Embryonic facial prominence (tissue), 1 donor: ENCODE data around the gene PCLO.
"Not testable (repeated sequence)": the region's sequence is repeated elsewhere in the genome, so short reads cannot be mapped to it uniquely, and the experiment has no call there.

Experiments
- DNase-seq: peaks from one replicate; pipeline ENCODE4 v3.0.0-alpha.2; 2016; ENCODE audit errors: extremely low spot score

The PCLO gene

DNA sequence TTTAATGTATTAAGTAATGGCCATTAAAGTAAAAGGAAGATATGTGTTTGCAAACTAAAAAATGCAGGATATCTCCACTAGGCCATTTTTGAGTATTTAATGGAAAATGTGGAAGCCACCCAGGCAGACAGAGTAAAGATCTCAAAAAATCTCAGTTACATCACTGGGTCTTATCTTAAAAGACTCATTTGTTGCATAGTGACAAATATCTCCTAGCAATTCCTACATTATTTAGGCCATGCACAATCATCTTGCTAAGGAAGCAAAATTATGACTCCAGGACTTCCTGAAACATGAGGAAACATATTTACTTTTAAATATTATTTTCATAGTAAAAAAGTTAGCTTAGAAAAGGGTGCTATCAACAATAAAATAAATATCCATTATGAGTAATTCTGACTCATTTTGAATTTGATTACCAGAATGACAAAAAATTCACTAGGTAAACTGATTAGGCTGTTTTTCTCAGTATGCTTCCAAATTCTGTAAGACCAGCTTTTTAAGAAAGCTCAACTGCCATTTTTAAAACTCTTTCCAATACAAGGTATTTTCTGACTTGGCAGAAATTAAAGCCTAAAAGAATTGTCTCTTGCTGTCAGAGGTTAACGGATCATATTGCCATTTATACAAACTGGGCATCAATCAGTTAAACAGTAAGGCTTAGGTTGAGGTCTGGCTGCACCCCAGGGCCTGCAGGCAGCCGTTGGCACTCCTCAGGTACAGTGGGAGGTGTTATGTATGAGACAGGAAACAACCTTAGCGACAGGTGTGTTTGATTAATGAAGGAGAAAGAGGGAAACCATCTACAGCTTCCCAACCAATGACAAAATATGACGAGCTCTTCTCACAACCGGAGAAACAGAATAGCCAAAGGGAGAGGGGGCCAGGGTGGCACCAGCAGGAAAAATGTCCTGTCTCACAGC, 31.8 kb downstream of the PCLO start:
- no peak for DNase-seq

DNA sequence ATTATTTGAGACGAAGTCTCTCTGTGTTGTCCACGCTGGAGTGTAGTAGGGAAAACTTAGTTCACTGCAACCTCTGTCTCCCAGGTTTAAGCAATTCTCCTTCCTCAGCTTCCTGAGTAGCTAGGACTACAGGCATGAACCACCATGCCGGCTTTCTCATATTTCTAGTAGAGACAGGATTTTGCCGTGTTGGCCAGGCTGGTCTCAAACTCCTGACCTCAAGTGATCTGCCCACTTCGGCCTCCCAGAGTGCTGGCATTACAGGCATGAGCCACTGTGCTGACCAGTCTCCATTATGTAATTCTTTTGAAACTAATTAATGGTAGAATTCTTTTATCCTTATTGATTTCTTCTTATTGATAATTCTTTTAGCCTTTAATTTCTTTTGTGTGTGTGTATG, 32.5 kb downstream of the PCLO start:
- no peak for DNase-seq

DNA sequence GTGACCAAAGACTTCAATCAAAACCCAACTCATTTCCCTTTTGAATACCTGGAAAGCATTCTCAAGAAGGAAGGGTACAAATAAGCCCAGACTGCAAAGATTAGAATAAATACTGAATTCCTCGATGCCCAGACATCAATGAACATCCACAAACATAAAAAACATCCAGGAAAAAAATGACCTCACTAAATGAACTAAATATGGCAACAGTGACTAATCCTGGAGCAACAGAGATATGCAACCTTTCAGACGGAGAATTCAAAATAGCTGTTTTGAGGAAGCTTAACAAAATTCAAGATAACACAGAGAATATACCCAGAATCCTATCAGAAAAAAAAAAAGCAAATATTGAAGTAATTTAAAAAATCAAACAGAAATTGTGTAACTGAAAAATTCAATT, 43.2 kb downstream of the PCLO start:
- DNase-seq, result no peak

DNA sequence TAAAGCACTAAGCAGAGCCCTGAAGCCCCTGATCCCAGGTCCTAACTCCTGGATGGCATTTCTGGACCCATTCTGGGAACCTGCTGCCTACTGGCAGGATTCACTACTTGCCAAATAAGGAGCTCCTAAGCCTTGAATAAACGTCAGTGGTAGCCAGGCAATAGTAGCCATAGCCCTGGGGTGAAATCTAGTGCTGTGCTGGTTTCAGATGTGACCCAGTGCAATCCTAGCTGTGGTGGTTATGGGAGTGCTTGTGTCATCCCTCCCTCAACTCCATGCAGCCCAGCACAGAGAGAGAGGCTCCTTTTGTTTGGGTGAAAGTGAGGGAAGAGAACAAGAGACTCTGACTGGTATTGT, 43.7 kb downstream of the PCLO start:
- DNase-seq, result no peak

DNA sequence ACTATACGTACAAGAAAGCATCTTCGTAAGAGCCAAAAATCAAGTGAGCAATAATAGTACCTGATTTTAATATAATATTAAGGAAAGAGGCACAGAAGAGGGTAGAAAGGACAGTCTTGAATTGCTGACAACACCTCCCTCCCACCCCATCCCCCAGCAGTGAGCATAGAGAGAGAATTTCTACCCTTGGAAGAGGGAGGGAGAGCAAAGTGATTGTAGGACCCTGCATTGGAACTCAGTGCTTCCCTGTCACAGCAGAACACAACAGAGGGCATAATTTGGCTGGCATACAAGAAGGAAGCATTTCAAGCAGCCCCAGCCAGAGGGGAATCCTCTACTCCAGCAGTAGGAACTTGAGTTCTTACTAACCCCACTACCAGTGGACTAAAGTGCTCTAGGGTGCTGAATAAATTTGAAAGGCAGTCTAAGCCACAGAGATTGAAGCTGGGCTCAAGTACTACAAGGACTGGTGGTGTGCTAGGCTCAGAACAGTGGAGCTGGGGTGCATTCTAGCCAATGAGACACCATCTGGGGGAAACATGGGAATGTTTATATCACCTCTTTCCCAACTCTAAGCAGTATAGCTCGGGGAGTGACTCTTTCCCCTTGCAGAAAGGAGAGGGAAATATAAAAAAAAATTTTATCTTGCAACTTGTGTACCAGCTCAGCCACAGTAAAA, 44.2 kb downstream of the PCLO start:
- no peak for DNase-seq

DNA sequence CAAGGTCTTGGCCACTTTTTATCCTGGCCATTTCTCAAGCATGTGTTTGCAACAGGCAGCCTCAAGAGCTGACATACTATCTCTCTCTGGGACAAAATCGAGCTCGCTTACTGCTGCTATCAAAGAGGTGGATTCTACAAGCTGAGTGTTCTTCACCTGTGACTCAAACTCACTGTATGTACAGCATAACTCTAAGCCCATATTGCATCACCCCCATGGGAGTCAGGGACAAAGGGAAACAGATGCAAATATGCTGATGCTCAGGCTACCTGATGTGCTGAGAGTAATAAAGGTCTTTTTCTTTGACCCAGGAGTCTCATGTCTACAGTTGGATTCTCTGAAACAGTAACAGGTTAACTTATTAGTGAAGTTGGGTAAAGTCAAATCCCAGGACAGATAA, 45.2 kb downstream of the PCLO start:
- DNase-seq, result no peak

DNA sequence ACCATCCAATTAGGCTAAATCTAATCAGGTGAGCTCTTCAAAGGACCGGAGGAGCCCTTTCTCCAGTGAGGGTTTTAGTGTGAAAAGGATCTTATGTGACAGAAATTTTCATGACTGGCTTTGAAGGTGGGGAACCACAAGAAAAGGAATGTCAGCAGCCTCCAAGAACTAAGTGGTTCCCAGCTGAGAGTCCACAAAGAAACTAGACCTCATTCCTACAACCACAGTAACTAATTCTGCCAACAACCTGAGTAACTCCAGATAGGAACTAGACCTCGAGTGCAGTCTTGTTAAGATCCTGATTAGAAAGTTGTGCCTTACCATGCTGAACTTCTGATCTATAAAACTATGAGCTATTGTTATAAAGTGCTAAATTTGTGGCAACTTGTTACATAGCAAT, 51.3 kb downstream of the PCLO start:
- DNase-seq, result no peak

DNA sequence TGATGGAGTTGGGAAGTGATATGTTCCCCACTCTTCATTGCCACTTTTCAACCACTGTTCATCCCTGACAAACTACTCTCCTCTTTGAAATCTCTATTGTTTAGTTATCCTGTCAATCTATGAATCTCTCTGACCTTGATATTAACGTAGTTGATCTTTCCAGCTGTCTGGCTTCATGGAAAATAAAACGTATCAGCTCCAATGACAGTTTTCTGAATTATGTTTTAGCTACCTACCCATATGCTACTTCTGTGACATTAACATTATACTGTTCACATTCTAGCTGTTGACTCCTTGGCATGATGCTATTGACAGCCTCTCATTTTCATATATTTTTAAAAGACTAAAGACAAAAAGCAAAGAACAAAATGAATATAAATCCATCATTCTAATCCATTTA, 53.3 kb downstream of the PCLO start:
- DNase-seq, result no peak

DNA sequence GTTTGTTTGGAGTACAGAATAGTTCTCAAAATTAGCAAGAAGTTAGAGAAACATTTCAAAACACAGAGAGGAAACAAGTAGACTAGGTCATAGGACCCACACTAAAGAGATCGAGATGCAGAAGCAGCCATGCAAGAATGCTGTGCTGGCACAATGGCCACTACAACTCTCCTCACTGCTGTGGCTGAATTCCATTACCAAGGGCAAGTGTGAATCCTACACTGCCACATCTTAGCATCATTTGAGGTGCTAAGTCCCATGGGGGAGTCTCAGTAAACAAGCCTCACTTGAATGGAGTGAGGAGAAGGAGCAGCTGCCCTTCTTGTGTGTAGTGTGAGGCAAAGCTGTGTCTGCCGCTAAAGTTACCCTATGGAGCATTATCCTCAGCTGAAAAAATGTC, 56.7 kb downstream of the PCLO start:
- no peak for DNase-seq

DNA sequence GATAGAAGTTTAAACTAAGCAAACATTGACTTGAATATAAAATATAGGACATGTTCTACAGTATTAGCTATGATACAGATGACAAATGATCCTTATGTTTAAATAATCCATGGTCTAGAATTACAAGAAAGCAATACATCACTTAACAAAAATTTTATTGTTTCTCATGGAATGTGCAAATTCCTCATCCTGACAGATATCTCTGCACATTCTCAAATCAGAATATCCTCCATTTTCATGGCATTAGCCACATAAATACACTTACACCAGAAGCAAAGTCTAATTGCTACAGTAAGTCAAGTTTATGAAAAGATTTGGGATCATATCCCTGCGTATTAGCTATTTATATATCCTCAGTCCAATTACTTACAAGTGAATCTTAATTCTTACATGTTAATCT, 57.6 kb downstream of the PCLO start:
- DNase-seq, result no peak

DNA sequence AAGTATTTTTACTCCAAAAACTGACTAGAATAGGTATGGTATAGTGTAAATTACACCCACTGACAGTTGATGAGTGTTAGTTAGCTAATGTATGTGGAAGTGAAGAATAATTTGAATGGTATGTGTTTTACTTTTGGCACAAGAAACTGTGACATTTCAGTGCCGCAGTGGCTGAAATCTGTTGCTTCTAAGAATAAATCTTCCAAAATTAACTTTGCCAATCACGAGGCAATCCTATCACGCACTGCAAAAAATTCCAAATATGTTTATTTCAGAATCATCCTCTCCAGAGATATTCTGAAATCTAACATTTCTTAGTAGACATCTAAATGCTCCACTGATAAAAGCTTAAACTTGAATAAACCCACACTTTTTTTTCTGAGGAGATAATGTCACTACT, 61.2 kb downstream of the PCLO start:
- DNase-seq, result no peak

DNA sequence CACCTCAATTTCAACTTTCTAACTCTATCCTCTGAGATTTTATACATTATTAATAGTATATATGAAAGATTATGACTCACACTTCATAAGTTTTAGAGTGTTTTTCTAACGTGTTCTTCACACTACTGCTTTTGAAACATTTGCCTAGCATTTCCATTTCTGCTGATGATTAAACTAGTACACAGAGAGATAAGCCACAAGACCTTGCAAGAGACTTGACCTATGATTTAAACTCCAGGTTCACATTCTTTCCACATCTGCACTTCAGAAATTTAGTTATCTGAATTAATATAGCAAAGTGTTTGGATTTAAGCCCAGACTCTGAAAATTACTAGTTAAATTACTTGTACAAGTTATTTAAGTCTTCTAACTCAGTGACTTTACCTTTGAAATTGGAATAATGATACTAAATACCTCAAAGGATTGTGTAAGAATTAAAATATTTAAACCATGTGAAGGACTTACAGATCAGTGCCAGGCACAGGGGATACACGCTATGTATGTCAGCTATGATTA, 66.6 kb downstream of the PCLO start:
- DNase-seq, result no peak

DNA sequence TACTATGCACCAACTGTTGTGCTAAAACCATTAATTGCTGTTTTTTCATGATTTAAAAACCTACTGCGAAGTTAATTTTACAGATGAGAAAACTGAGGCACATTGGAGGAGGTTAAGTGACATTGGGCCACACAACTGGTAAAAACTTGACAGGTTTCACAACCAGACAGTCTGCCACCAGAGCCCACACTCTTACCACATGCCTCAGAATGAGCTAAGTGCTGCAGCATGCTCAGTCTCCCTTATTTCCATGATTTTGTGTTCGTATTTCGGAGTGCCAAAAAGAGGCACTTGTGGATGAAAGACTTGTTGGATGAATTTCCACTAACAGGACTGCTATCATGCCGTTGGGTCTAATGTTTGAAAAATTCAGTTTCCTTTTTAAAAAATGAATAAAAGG, 77.4 kb downstream of the PCLO start:
- no peak for DNase-seq

DNA sequence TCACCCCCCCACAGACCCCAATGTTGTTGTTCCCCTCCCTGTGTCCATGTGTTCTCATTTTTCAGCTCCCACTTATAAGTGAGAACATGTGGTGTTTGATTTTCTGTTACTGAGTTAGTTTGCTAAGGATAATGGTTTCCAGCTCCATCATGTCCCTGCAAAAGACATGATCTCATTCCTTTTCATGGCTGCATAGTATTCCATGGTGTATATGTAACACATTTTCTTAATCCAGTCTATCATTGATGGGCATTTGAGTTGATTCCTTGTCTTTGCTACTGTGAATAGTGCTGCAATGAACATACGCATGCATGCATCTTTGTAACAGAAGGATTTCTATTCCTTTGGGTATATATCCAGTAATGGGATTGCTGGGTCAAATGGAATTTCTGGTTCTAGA, 82.8 kb downstream of the PCLO start:
- not testable (repeated sequence) for DNase-seq

DNA sequence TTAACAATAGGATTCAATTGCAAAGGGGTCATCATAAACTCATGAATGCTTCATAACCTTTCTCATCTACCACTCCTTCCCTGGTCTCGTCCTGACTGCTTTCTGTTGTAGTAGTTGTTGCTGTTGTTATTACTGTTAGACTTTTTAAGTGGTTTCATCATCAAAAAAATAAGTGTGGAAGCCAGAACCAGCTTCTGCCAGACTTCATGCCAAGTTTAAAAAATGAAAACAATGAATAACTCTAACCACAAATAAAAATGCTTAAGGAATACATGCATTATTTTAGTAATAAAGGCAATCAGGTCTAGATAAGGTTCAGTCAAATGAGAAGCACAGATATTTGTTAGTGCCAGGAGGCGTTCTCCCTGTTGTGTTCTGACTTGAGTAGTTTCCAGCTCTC, 85.4 kb downstream of the PCLO start:
- no peak for DNase-seq

DNA sequence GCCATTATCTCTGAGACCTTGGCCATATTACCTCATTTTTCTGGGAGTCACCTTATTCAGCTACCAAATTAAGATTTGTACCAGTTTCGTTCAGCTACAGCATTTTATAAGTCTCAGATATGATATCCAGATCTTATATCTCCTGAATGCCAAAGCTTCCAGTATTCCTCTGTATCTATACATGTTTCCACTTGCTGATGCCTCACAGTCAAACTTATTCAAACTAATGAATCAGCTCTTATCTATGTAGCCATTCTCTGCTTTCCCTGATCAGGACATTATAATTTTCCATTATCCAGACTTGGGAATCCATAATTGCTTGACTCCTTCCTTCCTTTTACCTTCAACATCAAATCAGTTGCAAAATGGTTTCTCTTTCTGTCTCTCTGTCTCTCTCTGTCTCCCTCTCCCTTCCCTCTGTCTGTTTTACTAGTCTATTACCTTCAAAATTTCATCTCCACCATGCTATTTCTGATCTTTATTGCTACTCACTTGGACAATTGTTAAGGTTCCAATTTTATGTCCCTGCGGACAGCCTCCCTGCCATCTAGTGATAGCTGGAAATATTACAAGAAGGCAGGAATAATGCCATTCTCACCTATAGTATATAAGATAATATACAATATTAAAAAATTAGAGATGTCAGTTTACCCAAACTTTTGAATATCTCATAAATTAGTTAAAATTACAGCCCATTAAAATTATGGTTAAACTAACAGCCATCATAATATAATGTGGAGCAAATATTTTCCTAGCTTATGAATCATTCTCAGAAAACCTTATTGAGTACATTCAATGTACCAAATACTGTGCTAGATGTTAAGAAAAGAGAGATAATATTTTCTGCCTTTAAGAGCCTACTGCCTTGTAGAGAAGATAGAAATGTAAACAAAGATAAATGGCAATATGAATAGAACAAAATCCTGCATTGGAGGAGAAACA, 89.8 kb downstream of the PCLO start:
- DNase-seq, result no peak

DNA sequence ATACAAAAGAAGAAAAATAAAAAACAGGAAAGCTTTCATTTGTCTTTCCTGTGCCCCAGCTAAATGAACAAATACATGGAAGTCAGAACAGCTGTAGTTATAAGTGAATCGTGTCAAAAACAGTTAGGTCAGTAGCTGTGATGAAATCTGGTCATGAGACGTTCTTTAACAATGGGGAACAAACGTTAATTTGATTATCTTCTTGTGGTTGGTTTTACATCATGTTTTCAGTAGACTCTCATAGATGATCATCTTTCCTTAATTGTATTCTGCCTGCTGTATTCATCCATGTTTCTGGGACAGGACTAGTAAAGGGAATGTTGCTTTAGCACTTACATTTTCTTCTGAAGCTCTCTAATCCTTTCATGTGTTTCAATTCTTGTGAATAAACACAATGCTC, 97.0 kb downstream of the PCLO start:
- no peak for DNase-seq

DNA sequence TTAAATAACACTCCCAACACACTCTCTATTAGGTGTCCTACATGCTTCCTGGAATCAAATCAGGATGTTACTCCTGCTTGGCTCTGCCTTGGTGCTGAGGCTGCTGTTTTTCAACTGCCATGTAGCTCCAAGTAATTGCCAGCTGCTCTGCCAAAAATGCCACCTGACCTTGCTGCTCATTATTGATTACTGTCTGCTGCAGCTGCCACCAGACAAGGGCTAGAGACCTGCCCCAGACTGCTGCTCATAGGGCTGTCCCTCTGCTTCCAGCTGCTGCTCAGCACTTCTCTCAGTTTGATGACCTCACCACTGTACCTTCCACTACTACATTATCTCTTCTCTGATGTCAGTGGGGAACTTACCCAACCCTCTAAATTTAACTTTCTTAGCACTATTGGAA, 102.5 kb downstream of the PCLO start:
- DNase-seq, result no peak

DNA sequence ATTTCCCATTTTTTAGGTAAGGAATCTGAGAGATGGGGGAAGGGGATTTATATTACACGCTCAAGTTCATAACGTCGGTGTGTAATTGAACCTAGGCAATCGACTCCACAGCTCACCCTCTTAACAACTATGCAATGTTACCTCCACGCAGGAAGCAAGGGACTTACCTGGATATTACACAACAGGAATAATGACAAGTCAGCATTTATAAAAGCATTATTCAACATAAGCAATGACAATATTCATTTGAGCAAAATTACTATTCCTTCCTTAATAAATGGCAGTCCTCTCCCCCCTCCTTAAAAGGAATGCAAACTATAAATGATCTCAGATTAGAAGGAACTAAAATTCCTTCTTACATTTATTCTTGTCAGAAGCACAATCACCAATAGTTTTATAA, 104.0 kb downstream of the PCLO start:
- DNase-seq, result no peak

DNA sequence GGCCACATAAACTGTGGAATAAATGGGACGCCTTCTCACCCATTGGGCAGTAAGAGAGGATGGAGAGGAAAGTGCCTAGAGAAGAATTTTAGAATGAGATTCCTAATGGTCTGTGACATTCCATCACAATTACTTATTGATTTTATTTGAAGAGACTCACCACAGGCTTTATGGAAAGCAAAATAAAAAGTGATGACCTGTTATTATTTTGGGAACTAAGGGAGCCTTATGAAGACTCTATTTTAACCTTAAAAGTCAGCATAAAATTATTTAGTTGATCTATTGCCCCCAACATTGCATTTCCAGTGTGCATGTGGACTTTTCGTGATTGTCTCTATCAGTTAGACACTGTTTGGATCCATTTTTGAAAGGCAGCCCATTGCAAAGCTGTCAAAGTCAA, 107.5 kb downstream of the PCLO start:
- DNase-seq, result no peak

DNA sequence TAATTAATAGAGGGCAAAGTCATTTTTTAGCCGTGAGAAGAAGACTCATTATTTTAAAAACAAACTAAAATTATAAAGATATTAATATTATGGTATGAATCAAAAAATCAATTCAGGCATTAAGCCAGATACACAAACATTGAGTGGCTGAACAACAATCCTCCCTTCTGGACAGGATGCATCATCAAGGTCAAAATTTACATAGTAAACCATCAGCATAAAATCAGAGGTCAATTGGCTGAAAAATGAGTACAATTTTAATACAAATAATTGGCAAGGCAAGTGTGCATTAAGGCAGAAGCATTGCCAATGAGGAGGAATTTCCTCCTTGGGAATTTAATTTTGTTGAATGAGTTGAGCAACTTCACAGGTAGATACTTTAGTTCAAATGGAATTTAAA, 108.2 kb downstream of the PCLO start:
- no peak for DNase-seq

DNA sequence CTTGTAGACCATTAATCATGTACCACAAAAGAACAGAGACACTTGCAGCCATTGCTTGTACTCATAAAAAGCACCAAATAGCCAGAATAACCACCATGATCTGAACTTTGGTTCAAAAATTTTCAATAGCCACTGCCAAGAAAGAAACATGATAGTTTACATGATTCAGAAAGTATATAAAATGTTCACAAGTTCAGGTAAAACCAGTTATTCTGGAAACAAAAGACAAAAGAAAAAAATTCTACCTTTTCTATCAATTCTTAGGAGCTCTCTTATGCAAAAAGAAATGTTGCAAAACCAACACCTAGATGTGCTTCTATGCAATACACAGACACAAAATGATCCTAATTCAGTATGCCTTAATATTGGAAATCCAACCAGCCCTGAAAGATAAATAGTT, 108.7 kb downstream of the PCLO start:
- DNase-seq, result no peak
